K562 (cell line): ENCODE data around the gene TMEM33. TPM values are rescaled to one million over a fixed set of nuclear protein-coding genes. Genes with fewer than 3 reads are reported as not detected.
"Not testable (repeated sequence)": the region's sequence is repeated elsewhere in the genome, so short reads cannot be mapped to it uniquely, and the experiment has no call there.

ENCODE experiments used
- ATAC-seq: fragments of 200-7000 bp; cut with Tn5 transposase; 3 replicates; pipeline ENCODE4 v1.9.1; 2020; ENCODE audit warnings: moderate library complexity
- BruUV-seq: library from RNA; stranded (reverse); fragments of 400-500 nt; replicated peaks from 2 replicates; lab custom pipeline; 2021; lab: Mats Ljungman, UMichigan
- CTCF ChIA-PET: fragments of 300-600 bp; formaldehyde crosslinking; extraction: SDS; loops from one replicate; lab custom pipeline; 2021; ENCODE audit warnings: low intra/inter-chr PET ratio; lab: Yijun Ruan, JAX
- POLR2A ChIA-PET: fragments of 300-600, 350-650 bp; sonication (Branson Sonifier 250); formaldehyde crosslinking; extraction: SDS; loops from one replicate; lab custom pipeline; 2021; ENCODE audit warnings: antibody characterized with exemption, inconsistent platforms; lab: Yijun Ruan, JAX
- DNase-seq, 4 experiments: peaks; one replicate each; pipeline versions ENCODE4 v3.0.0 to v3.0.0-alpha.2; 2011 to 2018; ENCODE audit warnings: low spot score in 3 of 4, mixed read lengths in 3 of 4; ENCODE audit errors: extremely low read depth in 1 of 4
- FAIRE-seq: peaks from 2 replicates; lab custom pipeline; 2011; peaks lifted over from hg19 to GRCh38; lab: Jason Lieb, UNC
- H2AFZ ChIP-seq: 2 replicates; pipeline ENCODE4 v1.6.0; 2011; ENCODE audit warnings: low read depth, low read length, control low read depth, inconsistent platforms
- H3K27ac ChIP-seq: fragments of 200-600 bp; 3 replicates; pipeline ENCODE4 v1.8.0; 2011; ENCODE audit warnings: low read depth, mild to moderate bottlenecking, control low read depth, inconsistent platforms, low read length, moderate library complexity, mixed read lengths; ENCODE audit errors: extremely low read depth
- H3K27me3 ChIP-seq, 2 experiments: fragments of 300-600 bp in 1 of 2; 2 replicates in 1 of 2; 3 replicates in 1 of 2; pipeline versions ENCODE4 v1.6.0 to v1.8.0; 2011; ENCODE audit warnings: inconsistent platforms in 2 of 2, low read length in 2 of 2, mild to moderate bottlenecking in 1 of 2, mixed read lengths in 1 of 2, moderate library complexity in 1 of 2; ENCODE audit not compliant: control insufficient read depth in 2 of 2, insufficient read depth in 2 of 2
- H3K36me3 ChIP-seq: fragments of 300-600 bp; 3 replicates; pipeline ENCODE4 v1.8.0; 2011; ENCODE audit warnings: mild to moderate bottlenecking, low read length, inconsistent platforms; ENCODE audit not compliant: control insufficient read depth, insufficient read depth
- H3K4me1 ChIP-seq, 2 experiments: fragments of 200-600 bp in 1 of 2; replicated peaks in 1 of 2; 2 replicates in 1 of 2; 3 replicates in 1 of 2; pipeline versions ENCODE4 v1.5.1 to v1.8.0; 2011; ENCODE audit warnings: inconsistent platforms in 2 of 2, low read length in 2 of 2, mild to moderate bottlenecking in 1 of 2, mixed read lengths in 1 of 2, moderate library complexity in 1 of 2; ENCODE audit not compliant: control insufficient read depth in 2 of 2, insufficient read depth in 2 of 2
- H3K4me2 ChIP-seq: 2 replicates; pipeline ENCODE4 v1.6.1; 2011; ENCODE audit warnings: low read length, control low read depth, inconsistent platforms, mixed read lengths; ENCODE audit not compliant: insufficient read depth
- H3K4me3 ChIP-seq: fragments of 200-600 bp; sonication (generic), shearing (Covaris generic); 2 replicates; pipeline ENCODE4 v1.5.1; 2016; ENCODE audit warnings: control low read depth, inconsistent platforms
- H3K79me2 ChIP-seq: fragments of 200-600 bp; 3 replicates; pipeline ENCODE4 v1.8.0; 2011; ENCODE audit warnings: low read length, inconsistent platforms; ENCODE audit not compliant: control insufficient read depth, insufficient read depth
- H3K9ac ChIP-seq, 2 experiments: 2 replicates each; pipeline versions ENCODE4 v1.6.0 to v1.6.1; 2011; ENCODE audit warnings: low read depth in 2 of 2, low read length in 2 of 2, control low read depth in 1 of 2, inconsistent platforms in 1 of 2, mild to moderate bottlenecking in 1 of 2, mixed read lengths in 1 of 2; ENCODE audit not compliant: insufficient read depth in 1 of 2
- H3K9me1 ChIP-seq: one replicate; pipeline ENCODE4 v1.6.0; 2011; ENCODE audit warnings: inconsistent platforms, mild to moderate bottlenecking, low read length, moderate library complexity; ENCODE audit not compliant: control insufficient read depth, insufficient read depth
- H3K9me3 ChIP-seq: replicated peaks from 2 replicates; pipeline ENCODE4 v1.5.1; 2011; ENCODE audit warnings: low read depth, low read length, inconsistent platforms; ENCODE audit not compliant: control insufficient read depth, insufficient read depth
- H4K20me1 ChIP-seq: replicated peaks from 2 replicates; pipeline ENCODE4 v1.6.1; 2011; ENCODE audit warnings: low read length, inconsistent platforms, mixed read lengths; ENCODE audit not compliant: control insufficient read depth, insufficient read depth
- HCFC1 ChIP-seq: IDR thresholded peaks from 2 replicates; pipeline ENCODE4 v1.6.1; 2012; ENCODE audit warnings: low read depth, low read length, improper control_type of control experiment
- WGBS: fragments of 100-300 bp; shearing (Covaris generic); methylation state at CpG from one replicate; pipeline ENCODE4 v1.1.6; 2016; ENCODE audit warnings: low coverage, mixed read lengths; ENCODE audit not compliant: insufficient coverage; ENCODE audit errors: missing lambda C conversion rate; 5-methylcytosine and 5-hydroxymethylcytosine counted together
- in situ Hi-C: fragments of 300-500 bp; cut with MboI; formaldehyde crosslinking; loops from 4 replicates; pipeline ENCODE4 v1.15.0; 2018; ENCODE audit warnings: inconsistent platforms, mixed read lengths
- intact Hi-C: fragments of 100-400 bp; cut with micrococcal nuclease; formaldehyde crosslinking; loops from 2 replicates; pipeline ENCODE4 v1.14.2; 2022
- polyA plus RNA-seq, 8 experiments: library from polyadenylated mRNA; depleted of rRNA in 4 of 8; stranded (reverse) in 5 of 8; unstranded in 3 of 8; fragments of >200 nt; fragmentation: Nextera tagmentation in 2 of 8; fragmentation: Illumina TruSeq in 1 of 8; extraction: Ambion mirVana in 2 of 8; extraction: Trizol in 1 of 8; gene quantifications; 2 replicates each; pipeline versions ENCODE4 v1.2.1 to v1.2.3, GENCODE V29; 2011 to 2014; ENCODE audit warnings: inconsistent platforms in 1 of 8, missing spikeins in 1 of 8
- total RNA-seq, 7 experiments: library from RNA; depleted of rRNA in 6 of 7; stranded (reverse); fragments of >200 nt in 6 of 7; fragmentation: Illumina TruSeq in 2 of 7; extraction: Trizol in 2 of 7; gene quantifications; 2 replicates each; pipeline versions ENCODE4 v1.2.1 to v1.2.3, GENCODE V29; 2011 to 2021; ENCODE audit warnings: low replicate concordance in 1 of 7
- TF ChIP-seq, protein P1 (sequence below), 2 experiments: fragments of 450-650 bp in 1 of 2; IDR thresholded peaks; 2 replicates each; pipeline ENCODE4 v1.6.1; 2011 to 2017; ENCODE audit warnings: low read depth in 2 of 2, antibody characterized with exemption in 1 of 2, borderline replicate concordance in 1 of 2, low read length in 1 of 2, mild to moderate bottlenecking in 1 of 2, mixed read lengths in 1 of 2; ENCODE audit not compliant: control insufficient read depth in 1 of 2
- TF ChIP-seq, protein P2 (sequence below): fragments of 450-650 bp; formaldehyde crosslinking; IDR thresholded peaks from 2 replicates; pipeline ENCODE4 v1.4.0; 2020; ENCODE audit warnings: mild to moderate bottlenecking, mixed read lengths

Gene TMEM33
- total and polyA plus RNA-seq, 9 of the 15 experiments (the other 6 are each of a cell fraction or from before 2014, with no cell fraction given), result 16.8 to 85.9 (median 67.9) TPM

DNA sequence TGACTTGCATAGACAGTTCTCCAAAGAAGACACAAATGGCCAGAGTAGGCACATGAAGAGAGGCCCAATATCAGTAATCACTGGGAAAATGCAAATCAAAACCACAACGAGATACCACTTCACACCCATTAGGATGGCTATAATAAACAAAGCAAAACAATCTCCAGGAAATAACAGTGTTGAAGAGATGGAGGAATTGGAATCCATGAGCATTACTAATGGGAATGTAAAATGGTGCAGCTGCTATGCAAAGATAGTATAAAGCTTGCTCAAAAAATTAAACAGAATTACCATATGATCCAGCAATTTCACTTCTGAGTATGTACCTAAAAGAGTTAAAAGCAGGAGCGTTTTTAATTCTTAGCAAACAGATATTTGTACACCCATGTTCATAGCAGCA lies 17.0 kb upstream of the TMEM33 start:
- H3K9me1 ChIP-seq, result no peaks in the 10 kb centered on the region
- no peaks in the 10 kb centered on the region for H4K20me1 ChIP-seq
- H3K4me3 ChIP-seq, result no peak overlapping the region
- H2AFZ ChIP-seq, result no peak overlapping the region
- in situ Hi-C loops (no loop called here), intact Hi-C loops (no loop called here)
- ChIA-PET CTCF (no interaction called here), POLR2A (no interaction called here)
- no peak for TF ChIP-seq HCFC1
- TF ChIP-seq, protein P1, sequence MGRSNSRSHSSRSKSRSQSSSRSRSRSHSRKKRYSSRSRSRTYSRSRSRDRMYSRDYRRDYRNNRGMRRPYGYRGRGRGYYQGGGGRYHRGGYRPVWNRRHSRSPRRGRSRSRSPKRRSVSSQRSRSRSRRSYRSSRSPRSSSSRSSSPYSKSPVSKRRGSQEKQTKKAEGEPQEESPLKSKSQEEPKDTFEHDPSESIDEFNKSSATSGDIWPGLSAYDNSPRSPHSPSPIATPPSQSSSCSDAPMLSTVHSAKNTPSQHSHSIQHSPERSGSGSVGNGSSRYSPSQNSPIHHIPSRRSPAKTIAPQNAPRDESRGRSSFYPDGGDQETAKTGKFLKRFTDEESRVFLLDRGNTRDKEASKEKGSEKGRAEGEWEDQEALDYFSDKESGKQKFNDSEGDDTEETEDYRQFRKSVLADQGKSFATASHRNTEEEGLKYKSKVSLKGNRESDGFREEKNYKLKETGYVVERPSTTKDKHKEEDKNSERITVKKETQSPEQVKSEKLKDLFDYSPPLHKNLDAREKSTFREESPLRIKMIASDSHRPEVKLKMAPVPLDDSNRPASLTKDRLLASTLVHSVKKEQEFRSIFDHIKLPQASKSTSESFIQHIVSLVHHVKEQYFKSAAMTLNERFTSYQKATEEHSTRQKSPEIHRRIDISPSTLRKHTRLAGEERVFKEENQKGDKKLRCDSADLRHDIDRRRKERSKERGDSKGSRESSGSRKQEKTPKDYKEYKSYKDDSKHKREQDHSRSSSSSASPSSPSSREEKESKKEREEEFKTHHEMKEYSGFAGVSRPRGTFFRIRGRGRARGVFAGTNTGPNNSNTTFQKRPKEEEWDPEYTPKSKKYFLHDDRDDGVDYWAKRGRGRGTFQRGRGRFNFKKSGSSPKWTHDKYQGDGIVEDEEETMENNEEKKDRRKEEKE (IDR thresholded peaks at IDR 0.05; ENCODE audit: borderline replicate concordance in 1 of 2, control insufficient read depth in 1 of 2, low read depth in 2 of 2, low read length in 1 of 2), result no peak
- TF ChIP-seq, protein P2, sequence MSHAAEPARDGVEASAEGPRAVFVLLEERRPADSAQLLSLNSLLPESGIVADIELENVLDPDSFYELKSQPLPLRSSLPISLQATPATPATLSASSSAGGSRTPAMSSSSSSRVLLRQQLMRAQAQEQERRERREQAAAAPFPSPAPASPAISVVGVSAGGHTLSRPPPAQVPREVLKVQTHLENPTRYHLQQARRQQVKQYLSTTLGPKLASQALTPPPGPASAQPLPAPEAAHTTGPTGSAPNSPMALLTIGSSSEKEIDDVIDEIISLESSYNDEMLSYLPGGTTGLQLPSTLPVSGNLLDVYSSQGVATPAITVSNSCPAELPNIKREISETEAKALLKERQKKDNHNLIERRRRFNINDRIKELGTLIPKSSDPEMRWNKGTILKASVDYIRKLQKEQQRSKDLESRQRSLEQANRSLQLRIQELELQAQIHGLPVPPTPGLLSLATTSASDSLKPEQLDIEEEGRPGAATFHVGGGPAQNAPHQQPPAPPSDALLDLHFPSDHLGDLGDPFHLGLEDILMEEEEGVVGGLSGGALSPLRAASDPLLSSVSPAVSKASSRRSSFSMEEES, result no peak
- no peaks in the 10 kb centered on the region; a peak in 1 of 5 replicates for H3K27me3 ChIP-seq
- FAIRE-seq (no peak), DNase-seq (no peak), ATAC-seq (no peak)
- BruUV-seq, result no TSS peak
- H3K4me2 ChIP-seq, result no peak overlapping the region
- no peaks in the 10 kb centered on the region for H3K36me3 ChIP-seq
- H3K9me3 ChIP-seq, result no peaks in the 10 kb centered on the region; the same call in 1 of the 2 replicates
- H3K9ac ChIP-seq, result no peak overlapping the region
- no peaks in the 10 kb centered on the region; a peak in 2 of 5 replicates for H3K4me1 ChIP-seq
- 0% methylated on average over 2 of the region's 2 CpGs for WGBS
- H3K27ac ChIP-seq, result no peak overlapping the region
- no peaks in the 10 kb centered on the region for H3K79me2 ChIP-seq

DNA sequence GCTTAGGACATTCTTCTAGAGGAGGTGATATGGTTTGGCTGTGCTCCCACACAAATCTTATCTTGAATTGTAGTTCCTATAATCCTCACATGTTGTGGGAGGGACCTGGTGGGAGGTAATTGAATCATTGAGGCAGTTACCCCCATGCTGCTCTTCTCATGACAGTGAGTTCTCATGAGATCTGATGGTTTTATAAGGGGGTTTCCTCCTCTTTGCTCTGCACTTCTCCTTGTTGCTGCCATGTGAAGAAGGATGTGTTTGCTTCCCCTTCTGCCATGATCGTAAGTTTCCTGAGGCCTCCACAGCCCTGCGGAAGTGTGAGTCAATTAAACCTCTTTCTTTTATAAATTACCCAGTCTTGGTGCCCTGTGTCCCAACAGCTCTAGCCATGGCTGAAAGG lies 14.8 kb upstream of the TMEM33 start:
- H3K4me3 ChIP-seq, in situ Hi-C loops, POLR2A ChIA-PET, DNase-seq, H3K79me2 ChIP-seq, H3K9ac ChIP-seq, H3K9me3 ChIP-seq, H3K4me1 ChIP-seq, BruUV-seq, H3K9me1 ChIP-seq, H4K20me1 ChIP-seq, H3K27ac ChIP-seq, H3K36me3 ChIP-seq, intact Hi-C loops, H3K27me3 ChIP-seq, H2AFZ ChIP-seq, FAIRE-seq, H3K4me2 ChIP-seq, CTCF ChIA-PET, ATAC-seq: not testable (repeated sequence)
- WGBS, result 0% methylated on average over 2 of the region's 2 CpGs
